NCI-H2196 (cell line): ENCODE measurements around the gene HIC1.

Experiments used
- DNase-seq: peaks from one replicate; lab custom pipeline; 2025; ENCODE audit not compliant: unreplicated experiment; lab: John Stamatoyannopoulos, UW

Gene HIC1

DNA sequence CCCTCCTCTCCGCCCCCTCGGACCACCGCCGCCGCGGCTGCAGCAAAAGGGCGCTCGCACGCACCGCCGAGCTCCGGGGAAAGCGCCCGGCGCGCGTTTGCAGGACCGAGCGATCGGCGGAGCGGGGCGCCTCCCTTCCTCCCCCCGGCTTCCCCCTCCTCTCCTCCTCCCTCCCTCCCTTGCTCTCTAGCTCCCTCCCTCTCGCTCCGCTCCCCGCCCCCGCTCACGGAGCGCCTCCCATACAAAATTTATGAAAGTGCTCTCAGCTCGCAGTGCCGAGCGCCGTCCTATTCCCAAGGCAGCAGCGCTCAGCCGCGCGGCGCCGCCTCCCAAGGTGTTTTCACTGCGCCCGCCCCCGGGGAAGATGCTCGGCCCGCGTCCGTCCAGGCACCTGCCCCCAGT lies 29.7 kb upstream of the HIC1 start, which contains the start of gene RTN4RL1:
RTN4RL1 (minus strand) TSS at position 115 of the 402 bp plus-strand sequence. CDS start 469 bp downstream, outside the sequence.
- DNase-seq = peak; percentile 51

DNA sequence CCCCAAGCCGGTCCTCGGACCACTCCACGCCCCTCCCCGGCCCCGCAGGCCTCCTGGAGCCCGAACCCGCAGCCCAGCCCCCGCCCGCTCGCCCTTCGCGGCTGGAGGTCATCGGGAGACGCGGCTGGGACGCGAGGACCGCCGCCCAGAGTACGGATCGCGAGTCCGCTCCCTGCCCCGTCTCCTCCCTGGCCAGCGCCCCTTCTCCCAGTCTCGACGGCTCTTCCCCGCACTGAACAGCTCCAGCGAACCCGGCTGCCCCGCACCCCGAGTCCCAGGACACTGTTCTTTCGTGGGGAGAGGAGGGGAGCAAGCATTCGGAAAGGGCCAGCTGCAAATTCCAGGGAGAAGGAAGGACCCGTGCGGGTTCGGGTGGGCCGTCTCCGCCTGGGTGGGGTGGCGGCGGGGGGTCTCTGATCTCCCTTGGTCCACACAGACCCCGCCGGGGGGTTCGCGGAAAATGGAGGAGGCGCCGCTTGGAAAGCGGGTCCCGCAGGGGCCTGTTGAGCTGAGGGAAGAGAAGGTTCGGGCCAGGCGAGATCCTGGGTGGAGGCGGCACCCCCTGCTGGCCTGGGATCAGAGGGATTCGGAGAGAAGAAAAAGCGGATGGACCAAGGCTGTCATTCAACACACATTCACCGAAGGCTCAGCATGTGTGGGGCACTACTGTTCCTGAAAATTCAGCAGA lies 29.1 kb upstream of the HIC1 start:
- peak; percentile 57 for DNase-seq

DNA sequence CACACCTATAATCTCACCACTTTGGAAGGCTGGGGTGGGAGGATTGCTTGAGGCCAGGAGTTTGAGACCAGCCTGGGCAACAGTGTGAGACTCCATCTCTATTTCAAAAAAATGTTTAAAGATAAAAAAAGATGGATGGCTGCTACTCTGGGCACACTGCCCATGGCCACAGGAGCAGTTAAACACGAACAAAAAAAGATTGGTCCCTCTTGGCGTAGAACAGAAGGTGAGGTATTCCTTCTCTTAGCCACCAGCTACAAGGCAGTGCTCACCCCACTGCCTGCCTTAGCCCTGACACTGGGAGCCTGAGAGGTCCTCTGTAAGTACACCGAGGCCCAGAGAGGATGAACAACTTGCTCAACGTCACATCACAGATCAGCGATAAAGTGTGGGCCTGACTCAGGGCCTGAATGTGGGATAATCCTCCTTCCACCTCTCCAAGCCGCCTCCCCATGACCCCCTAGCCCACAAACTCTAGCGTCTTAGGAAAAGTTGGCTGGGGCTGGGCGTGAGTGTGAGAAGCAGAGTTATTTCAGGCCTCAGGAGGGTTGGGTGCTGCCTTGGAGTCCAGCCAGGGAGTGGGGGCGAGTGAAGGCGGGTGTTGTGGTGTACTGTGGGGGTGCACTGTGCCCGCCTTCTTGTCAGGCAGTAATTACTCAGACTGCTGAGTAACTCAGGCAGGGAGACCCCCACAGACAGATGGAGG lies 27.2 kb upstream of the HIC1 start:
- no peak for DNase-seq

DNA sequence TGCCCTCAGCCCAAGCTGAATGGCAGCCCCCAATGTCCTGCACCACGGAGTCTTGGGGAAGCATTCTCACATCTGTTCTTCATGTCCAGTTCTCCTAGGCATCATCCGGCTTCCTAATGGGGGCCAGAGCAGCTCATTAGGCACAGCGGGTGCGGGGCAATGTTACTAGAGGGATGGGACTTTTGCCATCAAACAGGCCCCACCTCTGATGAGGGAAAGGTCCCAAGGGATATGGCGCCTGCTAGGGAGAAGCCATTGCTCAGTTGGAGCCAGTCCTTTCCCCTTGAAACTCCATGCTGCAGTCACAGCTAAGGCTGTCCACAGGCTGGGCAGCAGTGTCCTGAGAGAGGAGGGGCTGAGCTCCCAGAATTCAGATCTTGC lies 26.7 kb upstream of the HIC1 start:
- no peak for DNase-seq

DNA sequence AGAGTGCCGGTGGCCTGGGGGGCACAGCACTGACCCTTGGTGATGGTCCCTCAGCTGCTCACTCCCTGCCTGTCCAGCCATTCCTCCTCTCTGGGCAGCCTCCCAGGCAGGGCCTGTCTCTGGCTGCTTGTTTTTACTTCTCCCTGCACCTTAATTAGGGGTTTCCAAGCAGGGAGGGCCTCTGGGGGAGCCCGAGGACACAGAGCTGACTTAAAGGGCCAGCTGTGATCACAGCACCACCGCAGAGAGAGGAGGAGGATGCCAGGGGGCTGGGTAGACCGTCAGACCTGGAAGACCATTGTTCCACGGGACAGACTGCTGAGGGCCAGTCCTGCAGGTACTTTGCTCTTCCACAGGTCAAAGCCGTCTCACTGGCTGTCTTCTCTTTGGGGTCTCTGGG lies 26.2 kb upstream of the HIC1 start:
- no peak for DNase-seq

DNA sequence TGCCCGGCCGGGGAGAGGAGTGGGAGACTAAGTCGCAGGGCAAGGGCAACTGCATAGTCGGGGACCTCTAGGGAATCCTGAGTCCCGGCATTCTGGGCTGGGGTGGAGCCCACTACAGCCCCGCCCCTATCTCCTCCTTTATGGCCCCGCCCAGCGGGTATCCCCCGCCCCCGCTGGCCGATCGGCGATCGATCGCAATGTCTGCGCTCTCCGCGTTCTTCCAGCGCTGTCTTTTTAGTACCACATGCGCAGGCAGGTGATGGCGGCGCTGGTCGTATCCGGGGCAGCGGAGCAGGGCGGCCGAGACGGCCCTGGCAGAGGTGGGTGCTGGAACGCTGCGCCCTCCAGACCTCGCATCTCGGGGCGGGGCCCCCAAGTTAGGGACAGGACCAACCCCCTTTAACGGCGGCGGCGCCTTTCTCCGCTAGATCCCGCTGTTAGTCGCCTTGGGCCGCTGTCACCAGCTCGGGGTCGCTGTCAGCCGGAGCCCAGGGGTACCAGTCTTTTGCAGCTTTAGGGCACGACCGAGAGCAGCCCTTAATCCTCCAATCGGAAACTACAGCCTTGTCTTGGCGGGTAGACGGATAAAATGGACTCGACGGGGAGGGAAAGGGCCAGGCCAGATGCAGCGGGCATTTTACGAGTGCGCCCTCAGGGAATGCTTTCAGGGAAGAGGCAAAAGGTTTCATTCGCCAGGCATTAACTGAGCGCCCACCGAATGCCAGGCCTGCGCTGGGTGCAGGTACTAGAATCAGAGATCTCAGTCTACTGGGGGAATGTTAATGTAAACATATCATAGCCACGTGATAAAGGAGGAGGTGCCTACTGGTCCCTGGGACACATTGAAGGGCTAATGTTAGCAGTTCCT lies 24.8 kb upstream of the HIC1 start, which contains the start of gene DPH1:
DPH1 (plus strand) TSS at position 243 of the 868 bp plus-strand sequence; CDS start at position 260, 17 bp downstream.
- DNase-seq = peak; percentile 75

DNA sequence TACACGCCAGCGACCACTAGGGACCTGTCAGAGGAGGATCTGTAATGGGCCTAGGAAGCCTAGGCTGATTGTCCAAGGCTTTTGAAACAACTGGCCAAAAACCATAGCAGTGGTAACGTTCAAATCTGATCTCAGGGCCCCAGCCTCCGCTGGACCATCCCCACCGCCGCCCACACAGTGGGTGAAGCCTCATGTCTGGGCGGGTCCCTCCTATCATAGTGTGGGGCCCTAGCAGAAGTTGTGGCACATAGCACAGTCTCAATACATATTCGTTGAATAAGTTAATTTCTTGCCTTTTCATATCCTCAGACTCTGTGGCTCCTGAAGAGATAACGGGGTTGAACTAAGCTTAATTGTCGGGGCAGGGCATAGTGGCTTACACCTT lies 24.1 kb upstream of the HIC1 start:
- DNase-seq = no peak

DNA sequence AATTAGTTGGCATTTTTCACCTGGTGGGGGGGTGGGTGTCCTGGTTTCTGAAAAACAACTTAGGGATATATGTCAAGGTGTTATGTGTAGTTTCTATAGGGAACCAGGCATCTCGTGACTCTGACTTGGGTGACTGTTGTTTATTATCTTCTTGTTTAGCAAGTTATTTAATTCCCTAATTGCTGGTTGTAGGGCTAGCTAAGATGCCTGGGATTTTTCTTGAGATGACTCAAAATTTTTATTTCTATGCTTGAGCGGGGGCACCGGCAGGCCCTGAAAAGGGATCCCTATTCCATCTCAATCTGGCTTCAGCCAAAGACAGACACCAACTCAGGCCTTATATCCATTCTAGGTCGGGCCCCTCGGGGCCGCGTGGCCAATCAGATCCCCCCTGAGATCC lies 21.8 kb upstream of the HIC1 start:
- no peak for DNase-seq

DNA sequence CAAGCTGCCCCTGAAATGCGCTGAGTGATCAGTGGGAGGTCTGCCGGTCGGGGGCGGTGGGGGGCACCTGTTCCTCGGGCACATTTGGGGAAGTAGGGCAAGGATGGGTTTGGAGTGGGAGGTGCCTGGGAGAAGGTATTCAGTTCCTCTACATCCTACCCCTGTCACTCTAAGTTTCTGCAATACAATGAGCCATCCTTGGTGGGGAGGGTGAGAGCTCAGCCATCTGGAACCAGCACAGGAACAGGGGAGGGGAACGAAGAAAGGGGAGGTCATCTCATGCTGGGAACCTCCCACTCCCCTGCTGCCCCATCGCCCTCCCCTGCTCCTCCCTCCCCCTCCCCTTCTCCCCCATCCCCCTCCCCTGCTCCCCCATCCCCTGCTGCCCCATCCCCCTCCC lies 20.7 kb upstream of the HIC1 start:
- no peak for DNase-seq

DNA sequence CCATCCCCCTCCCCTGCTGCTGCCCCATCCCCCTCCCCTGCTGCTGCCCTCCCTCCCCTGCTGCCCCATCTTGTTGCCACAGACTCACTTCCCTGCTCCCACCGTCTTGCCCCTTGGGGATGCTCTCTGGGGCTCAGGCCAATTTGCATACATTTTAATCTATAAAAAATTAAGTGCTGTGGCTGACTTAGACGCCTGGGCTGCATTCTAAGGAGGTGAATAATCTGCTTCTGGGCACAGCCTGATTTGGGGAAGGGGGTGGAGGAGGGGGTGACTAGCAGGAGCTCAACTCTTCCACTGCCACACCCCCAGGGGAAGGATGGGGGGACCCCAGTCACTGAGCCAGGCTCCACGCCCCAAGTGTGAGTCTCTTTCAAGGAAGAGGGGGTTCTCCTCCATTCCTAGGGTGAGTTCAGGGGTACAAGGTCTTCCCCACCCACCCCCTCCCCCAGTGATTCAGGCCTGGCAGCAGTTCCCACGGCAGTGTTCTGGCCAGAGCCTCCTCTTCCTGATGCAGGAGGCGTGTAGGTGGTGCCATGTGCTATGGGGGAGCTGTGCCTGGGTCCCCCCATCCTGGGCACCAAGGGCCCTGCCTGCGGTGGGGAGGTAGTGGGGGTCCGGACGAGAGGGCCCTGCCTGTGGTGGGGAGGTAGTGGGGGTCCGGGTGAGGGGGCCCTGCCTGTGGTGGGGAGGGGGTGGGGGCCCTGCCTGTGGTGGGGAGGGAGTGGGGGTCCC lies 19.9 kb upstream of the HIC1 start:
- no peak for DNase-seq

DNA sequence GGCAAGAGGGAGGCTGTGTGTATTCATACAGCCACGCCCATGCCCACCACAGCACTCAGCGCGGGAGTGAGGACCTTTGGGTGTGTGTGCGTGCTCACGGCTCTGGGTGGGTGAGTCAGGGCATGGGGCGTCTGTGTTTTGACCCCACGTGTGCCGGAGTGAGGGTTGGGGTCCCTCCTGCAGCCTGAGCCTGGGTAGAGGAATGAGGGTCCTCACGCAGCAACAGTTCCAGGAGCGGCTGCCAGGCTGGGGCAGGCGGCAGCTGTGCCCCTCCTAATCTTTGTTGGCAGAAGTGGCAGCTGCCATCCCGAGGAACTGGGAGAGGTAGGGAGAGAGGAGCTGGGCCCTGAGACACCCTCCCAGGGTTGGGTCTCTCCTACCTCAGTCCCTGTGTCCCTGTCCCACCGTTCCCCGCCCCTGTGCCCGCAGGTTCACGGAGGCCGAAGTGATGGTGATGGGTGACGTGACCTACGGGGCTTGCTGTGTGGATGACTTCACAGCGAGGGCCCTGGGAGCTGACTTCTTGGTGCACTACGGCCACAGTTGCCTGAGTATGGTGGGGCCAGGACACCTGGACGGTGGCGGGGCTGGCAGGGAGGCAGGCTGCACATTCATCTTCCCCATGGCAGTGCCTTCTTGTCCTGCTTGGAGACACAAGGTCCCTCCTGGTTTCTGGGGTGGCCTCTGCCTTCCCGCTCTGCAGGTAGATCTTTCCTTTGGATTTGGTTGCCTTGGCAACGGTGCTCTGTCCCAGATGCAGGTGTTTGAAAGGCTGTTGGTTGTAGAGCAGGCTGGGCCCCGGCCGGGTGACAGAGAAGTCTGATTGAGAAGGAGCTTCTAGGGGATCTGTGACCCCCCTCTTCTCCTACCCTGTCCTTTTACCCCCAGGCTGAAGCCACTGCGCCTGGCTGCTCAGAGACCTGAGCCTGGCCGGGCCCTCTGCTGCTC lies 19.1 kb upstream of the HIC1 start:
- no peak for DNase-seq

DNA sequence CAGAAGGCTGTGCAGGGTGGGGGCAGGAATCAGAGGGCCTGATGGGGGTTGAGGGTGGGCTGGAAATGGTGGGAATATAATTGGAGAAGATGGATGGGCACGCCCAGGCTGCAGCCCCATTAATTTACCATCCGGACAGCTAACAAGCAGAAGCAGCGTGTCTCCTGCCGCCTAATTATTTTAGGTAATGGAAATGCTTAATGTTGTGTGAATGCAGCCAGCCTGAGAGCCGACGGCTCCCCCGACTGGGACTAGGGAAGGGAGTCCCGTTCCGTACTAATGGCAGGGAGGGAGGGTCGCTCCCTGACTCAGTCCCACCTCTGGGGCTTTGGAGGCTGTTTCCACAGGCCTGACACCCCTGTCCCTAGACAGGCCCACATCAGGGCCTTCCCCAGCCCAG lies 17.7 kb upstream of the HIC1 start:
- DNase-seq = no peak

DNA sequence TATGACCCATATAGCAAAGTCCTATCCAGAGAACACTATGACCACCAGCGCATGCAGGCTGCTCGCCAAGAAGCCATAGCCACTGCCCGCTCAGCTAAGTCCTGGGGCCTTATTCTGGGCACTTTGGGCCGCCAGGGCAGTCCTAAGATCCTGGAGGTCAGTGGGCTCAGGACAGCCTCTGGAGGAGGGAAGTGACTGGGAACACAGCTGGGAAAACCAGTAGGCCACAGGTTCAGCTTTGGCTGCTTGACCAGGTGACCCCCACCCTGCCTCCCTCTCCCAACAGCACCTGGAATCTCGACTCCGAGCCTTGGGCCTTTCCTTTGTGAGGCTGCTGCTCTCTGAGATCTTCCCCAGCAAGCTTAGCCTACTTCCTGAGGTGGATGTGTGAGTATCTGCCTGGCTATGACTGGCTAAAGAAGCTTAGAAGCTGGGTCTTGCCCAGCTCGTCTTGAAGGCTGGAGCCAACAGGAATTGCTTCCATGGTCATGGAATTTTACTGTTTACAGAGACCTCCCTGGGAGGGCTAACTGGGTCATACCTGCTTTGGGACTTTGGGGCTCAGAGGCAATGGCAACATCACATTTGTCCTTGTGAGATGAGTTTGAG lies 14.6 kb upstream of the HIC1 start:
- DNase-seq = no peak

DNA sequence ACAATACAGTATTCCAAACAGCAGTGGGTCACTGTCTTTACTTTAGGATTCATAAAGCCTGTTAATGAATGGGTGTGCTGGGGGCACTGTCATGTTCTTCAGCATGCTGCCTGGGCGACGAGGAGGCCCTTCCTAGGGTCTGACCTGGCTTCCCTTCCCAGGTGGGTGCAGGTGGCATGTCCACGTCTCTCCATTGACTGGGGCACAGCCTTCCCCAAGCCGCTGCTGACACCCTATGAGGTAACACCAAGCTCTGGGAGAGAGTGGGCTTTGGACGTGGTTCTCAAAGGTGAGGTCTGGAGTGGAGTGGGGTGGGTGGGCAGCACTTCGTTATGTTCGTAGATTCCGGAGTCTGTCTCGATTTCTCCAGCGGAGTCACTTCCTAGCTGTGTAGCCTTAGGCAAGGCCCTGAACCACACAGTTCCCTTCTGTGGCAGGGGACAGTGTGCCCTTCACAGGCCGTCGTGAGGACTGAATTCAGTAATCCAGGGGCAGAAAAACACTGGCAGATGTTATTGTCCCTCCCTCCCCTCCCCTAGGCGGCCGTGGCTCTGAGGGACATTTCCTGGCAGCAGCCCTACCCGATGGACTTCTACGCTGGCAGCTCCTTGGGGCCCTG lies 13.9 kb upstream of the HIC1 start:
- DNase-seq = peak; percentile 21

DNA sequence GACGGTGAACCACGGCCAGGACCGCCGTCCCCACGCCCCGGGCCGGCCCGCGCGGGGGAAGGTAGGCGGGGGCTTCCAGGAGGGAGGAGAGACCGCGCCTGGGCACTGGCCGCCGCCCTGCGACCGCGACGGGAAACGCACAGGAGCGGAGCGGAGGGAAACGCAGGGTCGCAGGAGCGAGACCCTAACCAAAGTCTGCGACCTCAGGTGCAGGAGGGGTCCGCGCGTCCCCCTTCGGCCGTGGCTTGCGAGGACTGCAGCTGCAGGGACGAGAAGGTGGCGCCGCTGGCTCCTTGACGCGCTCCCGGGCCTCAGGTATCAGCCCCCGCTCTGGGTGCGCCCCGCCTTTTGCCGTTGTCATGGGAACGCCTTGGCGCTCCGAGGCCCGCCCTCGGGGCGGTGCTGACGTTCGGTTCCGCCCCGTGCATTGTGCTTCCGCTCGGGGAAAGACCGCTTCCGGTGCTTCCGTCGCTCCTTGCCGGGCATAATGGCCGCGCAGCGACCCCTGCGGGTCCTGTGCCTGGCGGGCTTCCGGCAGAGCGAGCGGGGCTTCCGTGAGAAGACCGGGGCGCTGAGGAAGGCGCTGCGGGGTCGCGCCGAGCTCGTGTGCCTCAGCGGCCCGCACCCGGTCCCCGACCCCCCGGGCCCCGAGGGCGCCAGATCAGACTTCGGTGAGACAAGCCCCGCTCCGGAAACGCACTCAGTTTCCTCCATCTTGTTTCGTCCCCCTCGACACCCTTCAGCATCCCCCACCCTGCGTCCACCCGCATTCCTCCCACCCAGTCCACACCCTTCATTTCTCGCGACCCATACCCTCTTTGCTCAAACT lies 13.1 kb upstream of the HIC1 start, which contains the start of gene OVCA2:
OVCA2 (plus strand) TSS at position 462 of the 829 bp plus-strand sequence; CDS start at position 488, 26 bp downstream.
- DNase-seq = peak; percentile 85

DNA sequence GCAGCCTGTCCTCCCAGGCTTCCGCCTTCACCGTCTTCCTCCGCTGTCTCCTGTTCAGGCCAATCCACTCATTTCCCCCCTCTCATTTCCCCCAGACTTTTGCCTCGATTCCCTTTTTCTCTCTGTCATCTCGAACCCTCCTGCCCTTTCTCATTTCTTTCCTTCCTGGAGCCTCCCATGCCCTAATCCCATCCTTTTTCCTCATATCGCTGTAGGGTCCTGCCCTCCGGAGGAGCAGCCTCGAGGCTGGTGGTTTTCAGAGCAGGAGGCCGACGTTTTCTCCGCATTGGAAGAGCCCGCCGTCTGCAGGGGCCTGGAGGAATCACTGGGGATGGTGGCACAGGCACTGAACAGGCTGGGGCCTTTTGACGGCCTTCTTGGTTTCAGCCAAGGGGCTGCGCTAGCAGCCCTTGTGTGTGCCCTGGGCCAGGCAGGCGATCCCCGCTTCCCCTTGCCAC lies 12.5 kb upstream of the HIC1 start:
- DNase-seq = no peak

DNA sequence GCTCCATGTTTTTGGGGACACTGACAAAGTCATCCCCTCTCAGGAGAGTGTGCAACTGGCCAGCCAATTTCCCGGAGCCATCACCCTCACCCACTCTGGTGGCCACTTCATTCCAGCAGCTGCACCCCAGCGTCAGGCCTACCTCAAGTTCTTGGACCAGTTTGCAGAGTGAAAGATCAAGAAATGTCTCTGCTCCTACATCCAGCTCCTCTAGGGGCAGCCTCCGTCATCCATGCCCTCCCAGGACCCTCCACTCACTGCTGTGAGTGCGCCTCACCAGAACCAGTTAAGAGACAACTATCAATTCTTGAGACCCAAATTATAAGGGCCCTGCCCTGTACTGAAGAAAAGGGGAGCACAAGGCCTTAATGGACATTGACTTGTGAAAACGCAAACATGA lies 12.0 kb upstream of the HIC1 start:
- no peak for DNase-seq

DNA sequence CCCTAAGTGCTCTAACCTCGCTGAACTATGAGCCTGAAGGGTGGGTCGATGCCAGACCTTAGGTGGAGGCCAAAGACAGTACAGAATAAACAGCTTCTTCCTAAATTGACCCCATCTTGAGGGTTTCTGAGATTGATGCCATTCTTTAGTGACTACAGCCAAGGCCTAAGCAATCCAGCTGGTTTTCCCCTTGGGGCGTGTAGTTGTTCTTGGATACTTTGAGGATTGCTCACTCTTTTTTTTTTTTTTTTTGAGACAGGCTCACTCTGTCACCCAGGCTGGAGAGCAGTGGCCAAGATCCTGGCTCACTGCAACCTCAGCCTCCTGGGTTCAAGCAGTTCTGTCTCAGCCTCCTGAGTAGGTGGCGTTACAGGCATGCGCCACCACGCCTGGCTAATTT lies 11.1 kb upstream of the HIC1 start:
- no peak for DNase-seq
